K562 (cell line): Measurements from ENCODE around the gene HSPA8. TPM values are rescaled to one million over a fixed set of nuclear protein-coding genes. Genes with fewer than 3 reads are reported as not detected.

Source experiments
- ATF7 ChIP-seq: fragments of 450-650 bp; IDR thresholded peaks from 2 replicates; pipeline ENCODE4 v1.7.1; 2014; ENCODE audit warnings: mild to moderate bottlenecking, moderate library complexity
- BCL6 ChIP-seq: fragments of 250-450 bp; sonication (Bioruptor Pico); IDR thresholded peaks from 2 replicates; pipeline ENCODE4 v1.4.0; 2020
- CBFA2T3 ChIP-seq: fragments of 450-650 bp; IDR thresholded peaks from 2 replicates; pipeline ENCODE4 v1.6.1; 2017
- CEBPG ChIP-seq, 3 experiments: fragments of 200-800 bp in 1 of 3; sonication (Bioruptor generic) in 1 of 3; sonication (generic) in 1 of 3; formaldehyde crosslinking in 1 of 3; IDR thresholded peaks in 2 of 3; conservative IDR thresholded peaks in 1 of 3; 2 replicates each; pipeline versions ENCODE4 v1.6.1 to v1.8.0; 2016 to 2022; ENCODE audit warnings: missing compliant biosample characterization in 2 of 3, missing genetic modification characterization in 2 of 3, mild to moderate bottlenecking in 1 of 3, missing genetic modification reagents in 1 of 3
- DPF2 ChIP-seq: fragments of 450-650 bp; IDR thresholded peaks from 2 replicates; pipeline ENCODE4 v1.6.1; 2016
- HSF4 ChIP-seq: fragments of 250-450 bp; sonication (Bioruptor Pico); IDR thresholded peaks from 2 replicates; pipeline ENCODE4 v2.1.2; 2022; ENCODE audit warnings: mild to moderate bottlenecking, moderate library complexity, borderline replicate concordance
- KAT2B ChIP-seq: IDR thresholded peaks from one replicate; pipeline ENCODE4 v1.6.1; 2012; ENCODE audit warnings: low read depth, mild to moderate bottlenecking, control low read depth, inconsistent platforms, low read length, moderate library complexity
- NEUROD1 ChIP-seq: fragments of 150-350 bp; IDR thresholded peaks from 2 replicates; pipeline ENCODE4 v1.6.1; 2014; ENCODE audit warnings: borderline replicate concordance, low read length, low read depth; ENCODE audit not compliant: partially characterized antibody
- NFE2 ChIP-seq: IDR thresholded peaks from 2 replicates; pipeline ENCODE4 v1.6.1; 2014; ENCODE audit warnings: antibody characterized with exemption, low read depth
- NFIC ChIP-seq: fragments of 450-650 bp; IDR thresholded peaks from 2 replicates; pipeline ENCODE4 v1.6.1; 2017; ENCODE audit warnings: mild to moderate bottlenecking, inconsistent platforms
- PHB ChIP-seq: fragments of 250-450 bp; sonication (Bioruptor Pico); IDR thresholded peaks from 2 replicates; pipeline ENCODE4 v1.5.0; 2021
- POLR3A ChIP-seq: IDR thresholded peaks from 2 replicates; pipeline ENCODE4 v1.6.1; 2011; ENCODE audit warnings: borderline replicate concordance, mild to moderate bottlenecking, moderate library complexity; ENCODE audit not compliant: insufficient read length, insufficient read depth; ENCODE audit errors: extremely low read depth
- SPI1 ChIP-seq: IDR thresholded peaks from 2 replicates; pipeline ENCODE4 v1.6.1; 2011; ENCODE audit warnings: low read depth, low read length, control low read depth, borderline replicate concordance
- TCF7L2 ChIP-seq: fragments of 150-350 bp; IDR thresholded peaks from 2 replicates; pipeline ENCODE4 v1.6.1; 2016; ENCODE audit warnings: low read depth, mild to moderate bottlenecking, low read length, moderate library complexity
- TRIM24 ChIP-seq, 2 experiments: fragments of 450-650 bp; IDR thresholded peaks; 2 replicates each; pipeline ENCODE4 v1.6.1; 2016
- YBX1 ChIP-seq: fragments of 450-650 bp; IDR thresholded peaks from 2 replicates; pipeline ENCODE4 v1.7.1; 2016; ENCODE audit warnings: mild to moderate bottlenecking
- ZNF124 ChIP-seq: sonication (generic); formaldehyde crosslinking; IDR thresholded peaks from 2 replicates; pipeline ENCODE4 v1.8.1; 2022; ENCODE audit warnings: missing genetic modification reagents
- ZNF133 ChIP-seq: fragments of 250-450 bp; sonication (Bioruptor Pico); IDR thresholded peaks from 2 replicates; pipeline ENCODE4 v1.4.0; 2020; ENCODE audit warnings: mild to moderate bottlenecking
- ZNF146 ChIP-seq: IDR thresholded peaks from one replicate; pipeline ENCODE4 v1.6.1; 2018; ENCODE audit warnings: missing compliant biosample characterization; ENCODE audit not compliant: unreplicated experiment
- ZNF324 ChIP-seq: fragments of 250-450 bp; sonication (Bioruptor Pico); IDR thresholded peaks from 2 replicates; pipeline ENCODE4 v1.4.0; 2020; ENCODE audit warnings: mild to moderate bottlenecking
- ZNF354B ChIP-seq: fragments of 250-450 bp; sonication (Bioruptor Pico); IDR thresholded peaks from 2 replicates; pipeline ENCODE4 v1.4.0; 2020
- ZNF584 ChIP-seq: fragments of 200-800 bp; sonication (Bioruptor generic); IDR thresholded peaks from 2 replicates; pipeline ENCODE4 v1.6.1; 2016; ENCODE audit warnings: low read depth, mild to moderate bottlenecking, missing genetic modification characterization, missing compliant biosample characterization
- polyA plus RNA-seq, 8 experiments: library from polyadenylated mRNA; depleted of rRNA in 4 of 8; stranded (reverse) in 5 of 8; unstranded in 3 of 8; fragments of >200 nt; fragmentation: Nextera tagmentation in 2 of 8; fragmentation: Illumina TruSeq in 1 of 8; extraction: Ambion mirVana in 2 of 8; extraction: Trizol in 1 of 8; gene quantifications; 2 replicates each; pipeline versions ENCODE4 v1.2.1 to v1.2.3, GENCODE V29; 2011 to 2014; ENCODE audit warnings: inconsistent platforms in 1 of 8, missing spikeins in 1 of 8
- total RNA-seq, 7 experiments: library from RNA; depleted of rRNA in 6 of 7; stranded (reverse); fragments of >200 nt in 6 of 7; fragmentation: Illumina TruSeq in 2 of 7; extraction: Trizol in 2 of 7; gene quantifications; 2 replicates each; pipeline versions ENCODE4 v1.2.1 to v1.2.3, GENCODE V29; 2011 to 2021; ENCODE audit warnings: low replicate concordance in 1 of 7
- TF ChIP-seq, protein P1 (sequence below): fragments of 250-450 bp; sonication (Bioruptor Pico); IDR thresholded peaks from 2 replicates; pipeline ENCODE4 v1.5.0; 2020; ENCODE audit warnings: mild to moderate bottlenecking, borderline replicate concordance
- TF ChIP-seq, protein P2 (sequence below): fragments of 450-650 bp; IDR thresholded peaks from 2 replicates; pipeline ENCODE4 v1.6.1; 2016; ENCODE audit warnings: borderline replicate concordance
- TF ChIP-seq, protein P3 (sequence below): fragments of 250-450 bp; sonication (Bioruptor Pico); IDR thresholded peaks from 2 replicates; pipeline ENCODE4 v1.4.0; 2020
- TF ChIP-seq, protein P4 (sequence below): sonication (generic); formaldehyde crosslinking; IDR thresholded peaks from 2 replicates; pipeline ENCODE4 v1.8.0; 2022; ENCODE audit warnings: missing genetic modification reagents, mild to moderate bottlenecking, moderate library complexity, borderline replicate concordance

Gene HSPA8
- total and polyA plus RNA-seq, 9 of the 15 experiments (the other 6 are each of a cell fraction or from before 2014, with no cell fraction given), result 1,250 to 3,966 (median 2,773) TPM

DNA sequence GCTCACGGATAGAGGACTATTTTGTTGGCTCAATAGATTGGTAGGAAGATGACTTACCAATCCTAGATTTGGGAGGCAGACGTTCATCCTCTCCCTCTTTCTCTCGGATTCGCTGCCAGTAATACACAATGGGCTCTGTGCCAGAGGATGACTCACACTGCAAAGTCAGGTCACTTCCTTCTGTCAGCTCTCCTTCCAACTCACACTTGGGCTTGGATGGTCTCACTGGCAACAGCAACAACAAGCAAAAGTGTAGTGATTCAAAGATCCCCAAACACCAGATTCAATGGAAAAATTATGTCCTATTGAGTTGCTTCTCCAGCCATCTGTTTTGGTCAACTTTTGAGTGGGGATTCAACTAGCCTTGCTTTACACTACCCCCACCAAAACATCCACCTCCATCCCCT is 21.7 kb upstream of the HSPA8 start (continued):
- TF ChIP-seq, protein P1, sequence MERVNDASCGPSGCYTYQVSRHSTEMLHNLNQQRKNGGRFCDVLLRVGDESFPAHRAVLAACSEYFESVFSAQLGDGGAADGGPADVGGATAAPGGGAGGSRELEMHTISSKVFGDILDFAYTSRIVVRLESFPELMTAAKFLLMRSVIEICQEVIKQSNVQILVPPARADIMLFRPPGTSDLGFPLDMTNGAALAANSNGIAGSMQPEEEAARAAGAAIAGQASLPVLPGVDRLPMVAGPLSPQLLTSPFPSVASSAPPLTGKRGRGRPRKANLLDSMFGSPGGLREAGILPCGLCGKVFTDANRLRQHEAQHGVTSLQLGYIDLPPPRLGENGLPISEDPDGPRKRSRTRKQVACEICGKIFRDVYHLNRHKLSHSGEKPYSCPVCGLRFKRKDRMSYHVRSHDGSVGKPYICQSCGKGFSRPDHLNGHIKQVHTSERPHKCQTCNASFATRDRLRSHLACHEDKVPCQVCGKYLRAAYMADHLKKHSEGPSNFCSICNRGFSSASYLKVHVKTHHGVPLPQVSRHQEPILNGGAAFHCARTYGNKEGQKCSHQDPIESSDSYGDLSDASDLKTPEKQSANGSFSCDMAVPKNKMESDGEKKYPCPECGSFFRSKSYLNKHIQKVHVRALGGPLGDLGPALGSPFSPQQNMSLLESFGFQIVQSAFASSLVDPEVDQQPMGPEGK (CRISPR knock-in tag), result no peak
- TF ChIP-seq TCF7L2, result no peak
- TF ChIP-seq CEBPG (CRISPR knock-in tag; IDR thresholded peaks at IDR 0.05), result no peak
- TF ChIP-seq CEBPG (tag; conservative IDR thresholded peaks at IDR 0.05 in 1 of 2, IDR thresholded peaks at IDR 0.05 in 1 of 2), result no peak
- no peak for TF ChIP-seq HSF4 (CRISPR knock-in tag)
- TF ChIP-seq TRIM24 (IDR thresholded peaks at IDR 0.05), result peak in 1 of 2 experiments; percentile 56; a peak in 1 of 4 replicates
- TF ChIP-seq PHB (CRISPR knock-in tag), result no peak
- peak; percentile 88 for TF ChIP-seq ZNF324 (CRISPR knock-in tag)
- TF ChIP-seq BCL6, result no peak
- TF ChIP-seq CBFA2T3, result no peak
- TF ChIP-seq, protein P2, sequence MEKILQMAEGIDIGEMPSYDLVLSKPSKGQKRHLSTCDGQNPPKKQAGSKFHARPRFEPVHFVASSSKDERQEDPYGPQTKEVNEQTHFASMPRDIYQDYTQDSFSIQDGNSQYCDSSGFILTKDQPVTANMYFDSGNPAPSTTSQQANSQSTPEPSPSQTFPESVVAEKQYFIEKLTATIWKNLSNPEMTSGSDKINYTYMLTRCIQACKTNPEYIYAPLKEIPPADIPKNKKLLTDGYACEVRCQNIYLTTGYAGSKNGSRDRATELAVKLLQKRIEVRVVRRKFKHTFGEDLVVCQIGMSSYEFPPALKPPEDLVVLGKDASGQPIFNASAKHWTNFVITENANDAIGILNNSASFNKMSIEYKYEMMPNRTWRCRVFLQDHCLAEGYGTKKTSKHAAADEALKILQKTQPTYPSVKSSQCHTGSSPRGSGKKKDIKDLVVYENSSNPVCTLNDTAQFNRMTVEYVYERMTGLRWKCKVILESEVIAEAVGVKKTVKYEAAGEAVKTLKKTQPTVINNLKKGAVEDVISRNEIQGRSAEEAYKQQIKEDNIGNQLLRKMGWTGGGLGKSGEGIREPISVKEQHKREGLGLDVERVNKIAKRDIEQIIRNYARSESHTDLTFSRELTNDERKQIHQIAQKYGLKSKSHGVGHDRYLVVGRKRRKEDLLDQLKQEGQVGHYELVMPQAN, result no peak
- TF ChIP-seq NFIC, result peak; percentile 98
- no peak for TF ChIP-seq YBX1
- no peak for TF ChIP-seq ZNF146 (CRISPR knock-in tag)
- TF ChIP-seq ZNF584 (CRISPR knock-in tag), result no peak
- TF ChIP-seq KAT2B, result no peak
- TF ChIP-seq NFE2, result 0 out of 2 replicates have a peak, but pooled peaks have one; percentile 9
- TF ChIP-seq ZNF124 (CRISPR knock-in tag), result no peak
- TF ChIP-seq, protein P3, sequence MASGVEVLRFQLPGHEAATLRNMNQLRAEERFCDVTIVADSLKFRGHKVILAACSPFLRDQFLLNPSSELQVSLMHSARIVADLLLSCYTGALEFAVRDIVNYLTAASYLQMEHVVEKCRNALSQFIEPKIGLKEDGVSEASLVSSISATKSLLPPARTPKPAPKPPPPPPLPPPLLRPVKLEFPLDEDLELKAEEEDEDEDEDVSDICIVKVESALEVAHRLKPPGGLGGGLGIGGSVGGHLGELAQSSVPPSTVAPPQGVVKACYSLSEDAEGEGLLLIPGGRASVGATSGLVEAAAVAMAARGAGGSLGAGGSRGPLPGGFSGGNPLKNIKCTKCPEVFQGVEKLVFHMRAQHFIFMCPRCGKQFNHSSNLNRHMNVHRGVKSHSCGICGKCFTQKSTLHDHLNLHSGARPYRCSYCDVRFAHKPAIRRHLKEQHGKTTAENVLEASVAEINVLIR (CRISPR knock-in tag), result no peak
- TF ChIP-seq DPF2, result peak; percentile 79
- TF ChIP-seq NEUROD1, result no peak
- no peak for TF ChIP-seq ZNF354B (CRISPR knock-in tag)
- TF ChIP-seq ATF7, result peak; percentile 88
- TF ChIP-seq, protein P4, sequence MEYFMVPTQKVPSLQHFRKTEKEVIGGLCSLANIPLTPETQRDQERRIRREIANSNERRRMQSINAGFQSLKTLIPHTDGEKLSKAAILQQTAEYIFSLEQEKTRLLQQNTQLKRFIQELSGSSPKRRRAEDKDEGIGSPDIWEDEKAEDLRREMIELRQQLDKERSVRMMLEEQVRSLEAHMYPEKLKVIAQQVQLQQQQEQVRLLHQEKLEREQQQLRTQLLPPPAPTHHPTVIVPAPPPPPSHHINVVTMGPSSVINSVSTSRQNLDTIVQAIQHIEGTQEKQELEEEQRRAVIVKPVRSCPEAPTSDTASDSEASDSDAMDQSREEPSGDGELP (CRISPR knock-in tag), result no peak
- TF ChIP-seq POLR3A, result no peak
- TF ChIP-seq SPI1, result peak; percentile 64; the same call in 1 of the 2 replicates
- TF ChIP-seq ZNF133 (CRISPR knock-in tag), result no peak
